Dedifferentiated amniotic fluid mesenchymal stem cell (primary cell): ENCODE results near the gene CYP2U1.
"Not testable (repeated sequence)": the region's sequence is repeated elsewhere in the genome, so short reads cannot be mapped to it uniquely, and the experiment has no call there.

Experiments
- DNase-seq: peaks from one replicate; pipeline ENCODE4 v3.0.0-alpha.2; 2016; ENCODE audit errors: extremely low spot score

The CYP2U1 gene

GRCh38 chr4:107917500-107917899, 13.8 kb upstream of the CYP2U1 start:
- DNase-seq, result no peak

GRCh38 chr4:107922486-107923473, 8.6 kb upstream of the CYP2U1 start:
- DNase-seq, result no peak

GRCh38 chr4:107925713-107926112, 5.6 kb upstream of the CYP2U1 start:
- not testable (repeated sequence) for DNase-seq

GRCh38 chr4:107926875-107927274, 4.5 kb upstream of the CYP2U1 start:
- DNase-seq, result not testable (repeated sequence)

GRCh38 chr4:107931775-107932321, 499 bp downstream of the CYP2U1 start:
- no peak for DNase-seq

- no peak for DNase-seq
Observed at GRCh38 chr4:107935246-107935645, 3.9 kb downstream of the CYP2U1 start.

- DNase-seq, result no peak
Observed at GRCh38 chr4:107937040-107937439, 5.7 kb downstream of the CYP2U1 start.

GRCh38 chr4:107939307-107939706, 8.0 kb downstream of the CYP2U1 start:
- DNase-seq, result no peak

GRCh38 chr4:107945809-107946208, 14.5 kb downstream of the CYP2U1 start:
- DNase-seq, result no peak

- no peak for DNase-seq
Observed at GRCh38 chr4:107950746-107951540, 19.6 kb downstream of the CYP2U1 start.

GRCh38 chr4:107951551-107951950, 20.2 kb downstream of the CYP2U1 start:
- peak; percentile 74 for DNase-seq

GRCh38 chr4:107956011-107956410, 24.7 kb downstream of the CYP2U1 start:
- no peak for DNase-seq

- no peak for DNase-seq
Observed at GRCh38 chr4:107966903-107967302, 35.6 kb downstream of the CYP2U1 start.

GRCh38 chr4:107967519-107967918, 36.2 kb downstream of the CYP2U1 start:
- DNase-seq, result not testable (repeated sequence)

- DNase-seq, result not testable (repeated sequence)
Observed at GRCh38 chr4:107967921-107968320, 36.6 kb downstream of the CYP2U1 start.

- DNase-seq, result no peak
Observed at GRCh38 chr4:107970063-107970798, 38.9 kb downstream of the CYP2U1 start.

- DNase-seq, result no peak
Observed at GRCh38 chr4:107972605-107973004, 41.3 kb downstream of the CYP2U1 start.

GRCh38 chr4:107974523-107974922, 43.2 kb downstream of the CYP2U1 start:
- DNase-seq, result no peak

- DNase-seq, result no peak
Observed at GRCh38 chr4:107977482-107977881, 46.1 kb downstream of the CYP2U1 start.

GRCh38 chr4:107977966-107978705, 46.8 kb downstream of the CYP2U1 start:
- no peak for DNase-seq
